NCI-H2081 treated with DMSO at 0.1 percent for 48 hours (cell line): ENCODE data around the gene SNRNP25.
"Not testable (repeated sequence)": the region's sequence is repeated elsewhere in the genome, so short reads cannot be mapped to it uniquely, and the experiment has no call there.

Experiments
- DNase-seq: peaks from one replicate; lab custom pipeline; 2025; lab: John Stamatoyannopoulos, UW

The SNRNP25 gene

DNA sequence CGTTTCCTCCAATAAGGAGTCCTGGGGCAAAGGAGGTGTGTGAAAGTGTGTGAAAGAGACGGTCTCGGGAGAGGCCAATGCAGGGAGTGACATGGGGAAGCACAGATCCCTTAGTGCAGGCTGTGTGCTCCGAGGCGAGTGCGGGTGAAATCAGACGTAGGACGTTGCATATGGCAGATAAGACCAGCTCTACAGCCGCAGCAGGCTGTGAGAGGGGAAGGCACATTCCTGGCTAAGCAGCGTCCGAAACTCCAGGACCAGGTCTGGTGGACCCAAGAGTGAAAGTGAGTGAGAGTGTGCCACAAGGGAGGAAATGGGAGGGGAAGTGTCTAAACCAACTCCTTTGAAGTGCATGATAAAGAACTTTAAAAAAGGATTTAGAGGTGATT is 11.6 kb upstream of the SNRNP25 start:
- DNase-seq, result no peak

DNA sequence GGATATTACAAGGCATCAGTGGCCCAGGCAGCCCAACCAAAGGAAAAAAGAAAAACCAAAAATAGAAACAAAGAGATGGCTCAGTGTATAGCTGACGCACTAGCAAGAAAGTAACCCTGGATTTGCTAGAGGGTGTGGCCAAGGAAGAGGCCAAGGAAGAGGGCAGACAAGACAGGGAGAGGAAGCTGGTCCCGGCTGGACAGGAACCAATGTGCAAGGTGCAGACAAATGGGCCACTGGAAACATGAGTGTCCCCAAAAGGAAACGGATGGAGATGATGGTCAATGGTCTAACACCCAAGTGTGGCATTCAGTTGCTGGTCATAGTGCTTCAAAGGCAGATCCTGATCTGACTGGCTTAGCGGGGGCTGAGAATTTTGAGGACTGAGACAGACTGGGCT is 10.9 kb upstream of the SNRNP25 start:
- DNase-seq, result no peak

DNA sequence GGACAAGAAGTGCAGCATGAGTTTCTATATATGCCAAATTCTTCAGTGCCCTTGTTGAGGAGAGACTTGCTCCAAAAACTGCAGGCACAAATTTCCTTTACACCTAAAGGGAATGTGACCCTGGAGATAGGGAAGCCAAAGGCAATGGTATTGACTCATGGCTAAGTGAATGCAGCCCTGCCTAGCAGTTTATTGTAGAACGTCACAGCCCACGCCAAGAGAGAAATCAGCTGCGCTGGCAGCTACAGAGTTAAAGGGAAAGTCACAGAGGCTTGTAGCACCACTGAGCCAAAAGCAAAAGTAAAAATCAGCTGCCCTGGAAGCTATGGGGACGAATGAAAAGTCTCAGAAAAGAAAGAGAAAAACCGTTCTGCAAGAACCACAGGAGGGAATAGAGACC is 10.3 kb upstream of the SNRNP25 start:
- DNase-seq, result no peak

DNA sequence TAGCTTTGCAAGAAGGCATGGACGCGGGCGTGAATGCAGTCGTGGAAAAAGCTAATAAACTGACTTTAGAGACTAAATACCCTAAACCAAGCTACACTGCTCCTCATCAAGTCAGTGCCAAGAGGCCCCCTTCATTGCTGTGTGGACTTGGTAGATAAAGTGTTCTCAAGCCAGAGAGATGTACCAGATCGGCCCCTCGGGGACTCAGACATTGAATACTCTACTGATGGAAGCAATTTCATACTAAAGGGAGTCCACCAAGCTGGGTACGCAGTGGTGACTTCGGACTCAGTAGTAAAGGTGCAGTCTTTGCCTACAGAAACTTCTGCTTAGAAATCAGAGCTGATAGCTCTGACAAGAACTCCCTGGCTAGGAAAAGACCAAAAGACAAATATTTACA is 9.0 kb upstream of the SNRNP25 start:
- no peak for DNase-seq

DNA sequence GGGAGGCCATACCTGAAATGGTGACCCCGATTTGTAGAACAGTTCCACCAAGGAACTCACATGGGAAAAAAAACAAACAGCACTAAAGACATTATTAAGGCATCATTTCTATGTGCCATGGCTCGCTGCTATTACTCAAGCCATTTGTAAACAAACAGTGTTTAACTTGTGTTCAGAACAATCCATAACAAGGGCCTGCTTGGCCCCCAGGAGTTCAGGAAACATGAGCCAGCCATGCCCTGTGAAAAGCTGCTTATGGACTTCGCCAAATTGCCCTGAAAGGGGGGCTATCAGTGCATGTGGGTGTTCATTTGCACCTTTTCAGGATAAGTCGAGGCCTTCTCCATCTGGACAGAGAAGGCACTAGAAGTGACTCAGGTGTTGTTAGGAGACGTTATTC is 8.2 kb upstream of the SNRNP25 start:
- no peak for DNase-seq

DNA sequence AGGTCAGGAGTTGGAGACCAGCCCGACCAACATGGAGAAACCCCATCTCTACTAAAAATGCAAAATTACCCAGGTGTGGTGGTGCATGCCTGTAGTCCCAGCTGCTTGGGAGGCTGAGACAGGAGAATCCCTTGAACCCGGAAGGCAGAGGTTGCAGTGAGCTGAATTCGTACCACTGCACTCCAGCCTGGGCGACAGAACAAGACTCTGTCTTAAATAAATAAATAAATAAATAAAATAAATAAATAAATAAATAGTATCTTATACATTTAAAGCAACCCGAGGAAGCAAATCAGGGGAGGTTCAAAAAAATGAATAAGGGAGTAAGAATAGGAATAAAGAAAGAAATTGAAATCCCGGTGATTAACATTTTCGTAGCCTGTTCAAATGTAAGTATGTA is 7.1 kb upstream of the SNRNP25 start:
- not testable (repeated sequence) for DNase-seq

DNA sequence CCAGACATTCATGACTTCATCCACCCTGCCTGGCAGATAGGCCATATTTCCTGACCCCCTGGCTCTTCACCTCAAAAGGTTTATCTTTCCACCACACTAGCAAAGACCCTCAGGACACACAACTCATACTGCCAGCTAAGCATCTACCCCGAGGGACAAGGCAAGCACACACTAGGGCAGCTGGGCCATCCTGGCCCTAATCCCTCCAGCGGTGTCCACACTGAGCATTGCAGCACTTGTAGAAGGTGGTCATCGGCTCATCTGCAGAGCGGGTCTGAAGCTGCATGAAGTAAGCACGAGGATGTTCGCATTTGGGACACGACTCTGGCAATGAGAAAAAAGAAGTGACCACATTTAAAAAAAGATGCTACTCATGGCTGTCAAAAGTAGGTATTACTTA is 6.4 kb upstream of the SNRNP25 start:
- no peak for DNase-seq

DNA sequence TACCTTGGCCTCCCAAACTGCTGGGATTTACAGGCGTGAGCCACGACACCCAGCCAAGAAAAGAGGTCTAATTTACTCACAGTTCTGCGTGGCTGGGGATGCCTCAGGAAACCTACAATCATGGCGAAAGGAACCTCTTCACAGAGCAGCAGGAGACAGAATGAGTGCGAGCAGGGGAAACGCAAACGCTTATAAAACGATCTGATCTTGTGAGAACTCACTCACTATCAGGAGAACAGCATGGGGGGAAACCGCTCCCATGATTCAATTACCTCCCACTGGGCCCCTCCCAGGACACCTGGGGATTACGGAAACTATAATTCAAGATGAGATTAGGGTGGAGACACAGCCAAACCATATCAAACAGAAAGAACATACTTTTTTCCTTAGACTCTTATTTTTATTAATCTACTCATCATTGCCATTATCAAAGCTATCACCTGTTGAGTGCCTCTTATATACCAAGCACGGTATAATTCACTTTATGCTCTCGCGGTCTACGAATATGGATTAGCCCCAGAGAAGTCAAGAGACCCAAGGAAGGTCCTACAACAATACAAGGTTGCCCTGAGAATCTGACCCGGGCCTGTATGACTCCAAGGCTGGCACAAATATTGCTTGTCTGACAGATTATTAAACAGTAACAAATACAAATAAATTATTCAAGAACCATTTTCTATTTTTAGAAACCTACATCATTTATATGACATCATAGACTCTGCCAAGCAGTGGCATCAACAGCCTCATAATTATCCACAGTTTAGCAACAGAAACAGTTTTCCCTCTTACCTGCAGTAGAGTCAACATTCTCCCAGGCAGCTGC is 2.6 kb upstream of the SNRNP25 start:
- DNase-seq, result no peak

DNA sequence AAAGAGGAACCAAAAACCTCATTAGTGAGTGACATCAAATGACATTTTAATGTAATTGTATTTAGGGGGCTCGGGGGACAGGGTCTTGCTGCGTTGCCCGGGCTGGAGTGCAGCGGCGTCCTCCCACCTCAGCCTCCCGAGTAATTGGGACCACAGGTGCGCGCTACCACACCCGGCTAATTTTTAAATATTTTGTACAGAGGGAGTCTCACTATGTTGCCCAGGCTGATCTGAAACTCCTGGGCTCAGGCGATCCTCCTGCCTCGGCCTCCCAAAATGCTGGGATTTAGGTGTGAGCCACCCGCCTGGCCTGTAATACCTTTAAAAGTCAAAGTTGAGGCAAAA is 581 bp downstream of the SNRNP25 start:
- no peak for DNase-seq

DNA sequence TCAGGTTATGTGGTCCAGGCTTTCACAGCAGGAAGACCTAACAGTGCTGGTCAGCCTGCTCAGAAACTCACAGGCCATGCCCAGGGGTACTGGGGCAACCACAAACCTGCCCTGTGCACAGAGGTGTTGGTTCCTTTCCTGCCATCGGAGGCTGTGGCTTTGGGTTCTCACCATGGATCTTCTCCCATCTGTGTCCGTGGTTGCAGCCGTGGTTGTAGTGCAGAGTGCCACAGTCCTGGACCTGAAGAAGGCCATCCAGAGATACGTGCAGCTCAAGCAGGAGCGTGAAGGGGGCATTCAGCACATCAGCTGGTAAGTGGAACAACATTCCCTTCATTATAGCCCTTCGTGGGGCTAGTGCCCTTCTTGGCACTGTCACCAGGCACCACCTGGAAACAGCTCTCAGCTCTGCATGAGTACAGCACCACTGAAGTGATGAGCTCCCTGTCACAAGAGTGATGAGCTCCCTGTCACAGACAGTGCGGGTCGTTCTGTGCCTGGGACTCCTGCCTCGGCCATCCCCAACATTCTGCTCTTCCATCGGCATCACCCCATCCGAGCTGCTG is 2.0 kb downstream of the SNRNP25 start:
- no peak for DNase-seq

DNA sequence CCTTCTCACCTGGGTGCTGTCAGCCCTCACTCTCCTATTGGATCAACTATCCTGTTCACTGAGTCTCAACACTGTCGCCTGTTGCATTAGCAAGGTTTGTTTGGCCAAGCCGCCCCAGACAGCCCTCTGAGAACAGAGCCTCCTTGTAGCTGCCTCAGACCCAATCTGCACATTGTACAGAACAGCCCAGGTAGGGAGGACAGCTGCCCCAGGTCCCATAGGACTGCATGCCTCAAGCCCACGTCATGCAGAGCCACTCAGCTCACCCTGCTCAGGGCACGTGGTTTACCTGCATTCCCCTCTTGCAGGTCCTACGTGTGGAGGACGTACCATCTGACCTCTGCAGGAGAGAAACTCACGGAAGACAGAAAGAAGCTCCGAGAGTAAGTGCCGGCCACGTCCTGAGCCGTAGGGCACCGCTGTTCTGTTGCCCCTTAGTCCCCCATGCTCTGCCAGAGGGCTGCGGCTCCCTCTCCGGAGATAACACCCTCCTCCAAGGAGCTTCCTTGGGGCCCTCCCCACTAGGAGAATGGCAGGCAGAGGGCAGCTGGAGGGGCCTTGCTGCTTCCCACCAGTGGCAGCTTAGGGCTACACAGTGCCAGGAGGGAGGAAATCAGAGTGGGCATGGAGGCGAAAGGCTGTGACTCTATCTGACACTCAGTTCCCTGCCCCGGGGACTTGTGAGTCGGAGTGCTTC is 2.8 kb downstream of the SNRNP25 start:
- no peak for DNase-seq

DNA sequence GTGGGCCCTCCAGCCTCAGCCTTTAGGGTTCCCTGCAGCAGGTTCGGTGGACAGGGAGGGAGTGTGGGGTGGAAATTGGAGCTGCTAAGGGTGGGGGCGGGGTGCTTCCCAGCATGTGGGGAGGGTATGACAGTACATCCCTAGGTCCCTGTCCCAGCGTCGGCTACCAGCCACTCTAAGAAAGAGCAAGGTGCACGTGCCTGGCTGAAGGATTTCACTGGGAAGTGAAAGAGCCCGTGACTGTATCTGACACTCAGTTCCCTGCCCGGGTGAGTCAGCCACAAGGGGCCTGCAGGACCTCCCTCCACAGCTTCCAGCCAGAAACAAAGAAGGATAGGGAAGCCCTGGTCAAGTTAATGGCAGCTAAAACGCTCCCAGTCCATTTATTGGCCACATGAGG is 4.1 kb downstream of the SNRNP25 start:
- no peak for DNase-seq

DNA sequence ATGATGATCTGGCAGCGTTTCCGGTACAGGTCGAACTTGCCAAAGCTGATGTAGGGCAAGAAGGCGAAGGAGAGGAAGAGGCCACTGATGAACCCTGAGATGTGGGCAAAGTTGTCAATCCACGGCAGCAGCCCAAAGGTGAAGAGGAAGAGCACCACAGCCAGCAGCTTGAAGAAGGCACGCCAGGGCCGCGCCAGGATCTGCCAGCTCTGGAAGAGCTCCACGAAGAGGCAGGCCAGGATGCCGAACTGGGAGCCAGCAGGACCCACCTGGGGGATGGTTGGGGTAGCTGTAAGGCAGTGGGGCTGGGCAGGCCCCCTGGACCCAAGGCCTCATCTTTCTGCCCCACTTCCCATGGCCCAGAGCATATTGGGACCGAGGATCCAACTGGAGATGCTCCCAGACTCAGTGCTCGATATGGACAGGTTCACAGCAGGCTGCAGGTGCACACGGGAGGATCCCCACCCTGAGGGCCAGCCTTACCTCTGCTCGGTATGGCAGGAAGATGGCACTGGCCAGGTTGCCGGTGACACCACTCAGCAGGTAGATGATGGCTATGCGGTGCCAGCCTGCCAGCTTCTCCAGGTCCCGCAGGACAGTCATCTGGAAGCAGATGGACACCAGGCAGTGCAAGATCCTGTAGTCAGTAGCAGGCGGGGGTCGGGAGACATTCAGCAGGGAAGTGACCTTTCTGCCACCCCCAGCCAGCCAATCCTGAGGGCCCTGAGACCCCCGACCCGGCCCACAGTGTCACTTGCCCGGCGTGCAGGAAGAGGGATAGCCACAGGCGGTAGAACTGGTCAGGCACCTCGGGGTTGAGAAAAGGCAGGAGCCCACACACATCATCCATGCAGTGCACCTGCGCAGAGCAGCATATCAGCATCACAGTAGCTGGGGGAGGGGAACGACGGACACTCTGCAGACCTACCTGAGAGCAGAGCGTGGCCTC is 5.1 kb downstream of the SNRNP25 start:
- no peak for DNase-seq

DNA sequence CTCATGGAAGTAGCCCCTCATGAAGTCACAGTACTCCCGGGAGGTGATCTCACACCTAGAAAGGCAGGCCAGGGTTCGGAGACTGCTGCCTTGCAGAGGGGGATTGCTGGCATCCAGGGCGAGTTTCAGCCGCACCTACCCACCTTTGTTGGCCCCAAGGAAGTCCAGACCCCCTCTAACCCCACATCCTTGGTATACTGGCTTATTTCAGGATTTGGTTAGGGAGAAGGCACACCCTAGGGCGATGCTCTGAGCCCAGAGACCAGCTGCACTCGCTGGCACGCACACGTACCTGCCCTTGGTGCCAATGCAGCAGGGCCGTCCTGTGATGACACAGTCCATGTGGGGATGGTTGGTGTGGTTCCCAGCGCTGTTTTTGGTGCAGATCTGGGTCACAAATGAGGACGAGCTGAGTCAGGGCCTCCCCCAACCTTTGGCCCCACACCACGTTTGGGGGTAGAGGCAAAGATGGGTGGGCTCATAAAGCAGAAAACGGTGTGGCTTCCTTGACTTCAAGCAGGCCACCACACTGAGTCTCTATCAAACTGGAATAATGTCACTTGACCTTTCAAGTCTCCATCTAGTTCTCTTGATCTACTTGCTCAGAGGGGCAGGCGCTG is 5.9 kb downstream of the SNRNP25 start:
- no peak for DNase-seq

DNA sequence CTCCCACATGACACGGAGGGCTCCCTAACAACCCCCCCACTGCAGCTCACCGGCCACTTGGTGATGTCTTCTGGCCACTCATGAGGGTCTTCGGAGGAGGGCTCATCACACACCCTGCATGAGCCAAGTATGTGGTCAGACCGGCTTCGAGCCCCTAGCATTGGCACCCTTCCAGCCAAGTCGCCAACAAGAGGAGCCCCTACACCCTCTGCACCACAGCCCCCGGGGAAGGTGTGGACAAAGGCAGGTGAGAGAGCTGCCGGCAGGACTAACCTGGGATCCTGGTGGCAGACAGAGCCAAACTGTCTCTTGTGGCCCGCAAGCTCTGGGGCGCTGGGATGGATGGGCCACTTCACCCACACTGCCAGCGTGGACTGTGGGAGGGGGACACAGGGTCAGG is 6.5 kb downstream of the SNRNP25 start:
- DNase-seq, result no peak

DNA sequence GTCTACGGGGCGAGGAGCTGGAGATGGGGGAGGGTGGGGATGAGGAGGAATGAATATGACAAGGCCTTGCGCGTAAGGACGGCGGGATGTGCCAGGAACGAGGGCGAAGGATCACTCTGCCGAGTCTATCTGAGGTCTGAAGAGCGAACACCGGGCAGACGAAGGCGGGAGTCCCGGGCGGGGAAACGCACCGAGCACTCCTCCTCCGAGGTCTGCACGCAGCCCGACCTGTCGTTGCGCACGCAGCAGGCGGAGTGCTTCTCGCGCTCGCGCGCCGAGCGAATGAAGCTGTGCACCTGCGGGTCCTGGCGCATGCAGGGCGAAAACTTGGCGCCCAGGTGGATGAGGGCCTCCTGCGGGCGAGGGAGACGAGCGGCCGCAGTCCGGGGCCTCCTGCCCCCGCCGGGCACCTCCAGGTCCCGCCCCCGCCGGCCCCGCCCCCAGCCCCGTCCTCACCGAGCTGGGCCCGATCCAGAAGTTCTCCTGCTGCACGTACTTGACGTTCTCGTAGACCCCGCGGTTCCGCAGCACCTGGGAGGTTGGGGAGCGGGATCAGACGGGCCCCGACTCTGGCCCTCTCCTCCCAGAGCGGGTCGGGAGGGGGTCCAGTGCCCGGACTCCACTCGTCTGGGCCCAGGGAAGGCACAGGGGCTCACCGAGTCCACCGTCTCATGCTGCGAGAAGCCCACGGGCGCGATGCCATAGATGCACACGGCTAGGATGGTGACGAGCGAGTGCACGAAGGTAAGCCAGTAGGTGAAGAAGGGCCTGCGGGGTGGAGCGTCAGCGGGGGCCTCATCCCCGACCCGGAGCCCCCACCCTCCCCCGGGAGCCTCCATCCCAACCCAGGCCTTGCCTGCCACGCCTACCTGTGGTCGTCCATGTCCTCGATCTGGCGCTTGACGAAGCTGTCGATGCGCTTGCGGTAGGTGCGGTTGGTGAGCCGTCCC is 7.6 kb downstream of the SNRNP25 start:
- DNase-seq, result no peak

DNA sequence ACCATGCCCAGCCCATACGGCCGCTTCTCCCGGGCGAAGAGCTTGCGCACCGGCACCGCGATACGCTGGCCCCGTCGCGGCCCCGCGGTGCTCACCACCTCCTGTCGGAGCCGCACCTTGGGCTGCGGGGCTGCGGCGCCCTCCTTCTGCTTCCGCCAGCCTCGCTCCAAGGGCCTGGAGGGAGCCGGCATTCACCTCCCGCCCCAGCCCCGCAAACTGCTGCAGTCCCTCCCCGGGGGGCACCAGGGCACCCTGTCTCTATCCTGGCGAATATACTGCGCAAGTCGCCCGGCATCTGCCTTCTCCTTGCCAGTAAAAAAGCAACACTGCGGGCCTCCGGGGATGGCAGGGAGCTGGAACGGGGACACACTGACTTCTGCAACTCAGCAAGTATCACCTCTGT is 8.3 kb downstream of the SNRNP25 start:
- DNase-seq, result no peak

DNA sequence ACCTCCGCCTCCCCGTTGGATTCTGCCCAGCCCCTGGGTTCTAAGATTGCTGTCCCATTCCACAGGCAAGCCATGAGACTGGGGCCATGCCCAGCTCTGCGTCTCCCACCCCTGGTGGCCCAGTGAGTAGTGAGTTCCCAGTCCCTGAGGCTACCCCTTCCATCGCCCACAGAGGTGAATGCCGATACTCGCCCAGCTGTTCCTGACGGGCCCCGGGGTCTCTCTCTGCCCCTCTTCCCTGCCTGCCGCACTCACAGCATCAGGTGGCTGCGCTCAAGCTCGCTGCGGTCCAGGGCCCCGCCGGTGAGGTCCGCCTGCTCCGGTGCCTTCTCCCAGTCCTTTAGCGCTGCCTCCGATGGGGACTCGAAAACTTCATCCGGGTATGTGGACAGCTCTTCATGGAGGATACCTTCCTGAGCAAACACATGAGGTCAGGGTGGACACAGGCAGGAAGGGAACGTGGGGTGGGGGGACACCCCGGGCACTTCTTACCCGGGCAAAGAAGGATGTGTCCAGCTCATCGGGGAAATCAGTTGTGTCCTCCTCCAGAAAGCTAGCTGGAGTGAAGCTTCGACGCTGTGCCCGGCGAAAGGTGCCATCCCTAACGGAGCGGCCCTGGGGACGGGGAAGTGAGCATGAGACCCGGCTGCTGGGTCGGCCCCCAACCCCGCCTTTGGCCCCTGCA is 8.8 kb downstream of the SNRNP25 start:
- DNase-seq, result no peak

DNA sequence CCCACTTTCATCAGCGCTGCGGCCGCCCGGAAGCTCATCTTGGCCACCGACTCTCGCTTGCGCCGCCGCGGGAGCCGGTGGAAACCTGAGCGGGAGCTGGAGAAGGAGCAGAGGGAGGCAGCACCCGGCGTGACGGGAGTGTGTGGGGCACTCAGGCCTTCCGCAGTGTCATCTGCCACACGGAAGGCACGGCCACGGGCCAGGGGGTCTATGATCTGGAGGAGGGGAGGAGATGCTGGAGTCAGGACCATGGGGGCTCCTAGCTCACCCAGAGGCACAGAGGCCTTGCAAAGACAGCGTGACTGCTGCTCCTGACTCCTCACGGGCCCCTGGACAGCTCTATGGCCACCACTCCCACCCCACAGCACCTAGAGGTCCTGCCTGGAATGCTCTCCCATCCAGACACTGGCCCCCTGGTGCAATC is 9.4 kb downstream of the SNRNP25 start:
- no peak for DNase-seq

DNA sequence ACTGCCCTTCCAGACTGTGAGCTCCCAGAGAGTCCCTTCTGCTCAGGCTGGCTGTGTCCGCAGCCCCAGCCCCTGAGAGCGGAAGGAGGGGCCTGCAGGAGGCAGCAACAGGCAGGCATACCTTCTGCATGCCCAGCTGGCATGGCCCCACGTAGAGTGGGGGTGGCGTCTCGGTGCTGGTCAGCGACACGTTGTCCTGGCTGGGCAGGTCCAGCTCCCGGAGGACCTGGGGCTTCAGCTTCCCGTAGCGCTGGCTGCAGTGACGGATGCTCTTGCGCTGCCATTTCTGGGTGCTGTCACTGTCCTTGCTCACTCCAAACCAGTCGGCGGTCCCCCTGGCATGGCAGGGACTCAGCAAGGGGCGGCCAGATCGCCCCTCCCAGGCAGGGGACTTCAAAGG is 9.8 kb downstream of the SNRNP25 start:
- DNase-seq, result no peak
